NCI-H1092 treated with DMSO at 0.1 percent for 48 hours (cell line): Measurements from ENCODE around the gene TGM1.
A peak's percentile ranks its signal among the peaks of the same experiment; 100 is the strongest.

Source experiments
- DNase-seq: peaks from one replicate; lab custom pipeline; 2025; lab: John Stamatoyannopoulos, UW

Gene TGM1

DNA sequence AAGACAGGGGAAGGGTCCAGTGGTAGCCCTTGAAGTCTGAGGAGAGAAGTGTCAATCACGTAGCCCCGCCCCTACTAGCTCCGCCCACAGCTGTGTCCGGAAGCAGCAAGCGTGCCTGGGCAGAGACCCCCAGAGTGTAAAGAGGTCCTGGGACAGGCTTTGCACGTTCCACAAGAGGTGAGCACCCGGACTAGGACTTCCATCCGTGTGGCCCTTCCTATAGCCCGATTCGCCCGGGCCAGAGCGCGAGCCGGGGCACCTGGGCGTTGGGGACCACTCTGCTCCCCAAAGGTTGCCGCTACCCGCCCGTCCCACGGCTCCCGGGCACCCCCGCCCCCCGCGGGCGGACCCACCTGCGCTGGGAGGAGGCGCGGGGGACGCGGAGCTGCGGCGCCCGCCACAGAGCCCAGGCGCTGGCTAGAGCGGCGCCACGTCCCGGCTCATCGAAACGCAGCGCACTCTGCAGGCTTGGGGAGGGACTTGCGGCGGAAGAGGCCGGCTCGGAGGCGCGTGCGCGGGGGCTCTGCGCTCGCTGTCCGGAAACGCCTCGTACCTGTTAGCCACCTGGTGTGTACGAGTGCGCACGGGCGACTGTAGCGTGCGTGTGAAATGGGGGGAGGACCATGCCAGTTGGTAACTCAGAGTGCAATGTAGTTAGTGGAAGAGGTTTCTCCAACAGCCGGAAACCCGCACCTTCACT, 8.3 kb upstream of the TGM1 start, which contains the start of gene RABGGTA:
RABGGTA (minus strand) TSS at position 464 of the 700 bp plus-strand sequence. CDS start 482 bp downstream, outside the sequence.
- peak; percentile 91 for DNase-seq

DNA sequence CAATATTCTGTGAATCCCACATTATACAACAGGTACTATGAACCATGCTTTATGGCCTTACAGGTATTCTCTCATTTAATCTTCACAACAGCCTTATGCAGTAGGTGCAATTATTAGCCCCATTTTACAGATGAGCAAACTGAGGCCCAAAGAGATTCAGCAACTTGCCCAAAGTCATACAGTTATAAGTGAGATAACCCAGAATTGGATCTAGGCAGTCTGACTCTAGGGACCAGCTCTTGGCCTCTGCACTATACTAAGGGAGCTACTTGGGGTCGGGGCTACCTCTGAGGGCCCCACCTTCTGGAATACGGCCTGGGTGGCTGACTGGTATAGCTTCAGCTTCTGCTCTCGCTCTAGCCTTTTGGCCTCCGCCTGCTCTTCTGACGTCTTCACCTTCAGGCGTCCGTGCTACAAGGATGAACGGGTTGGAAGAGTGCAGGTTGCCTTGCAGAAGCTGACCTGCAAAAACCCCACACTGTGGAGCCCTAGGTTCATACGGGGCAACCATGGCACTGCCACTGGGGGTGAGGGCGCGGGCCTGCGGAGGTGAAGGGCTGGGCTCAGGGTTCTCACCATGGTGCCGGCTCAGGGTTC, 7.7 kb upstream of the TGM1 start:
- no peak for DNase-seq

DNA sequence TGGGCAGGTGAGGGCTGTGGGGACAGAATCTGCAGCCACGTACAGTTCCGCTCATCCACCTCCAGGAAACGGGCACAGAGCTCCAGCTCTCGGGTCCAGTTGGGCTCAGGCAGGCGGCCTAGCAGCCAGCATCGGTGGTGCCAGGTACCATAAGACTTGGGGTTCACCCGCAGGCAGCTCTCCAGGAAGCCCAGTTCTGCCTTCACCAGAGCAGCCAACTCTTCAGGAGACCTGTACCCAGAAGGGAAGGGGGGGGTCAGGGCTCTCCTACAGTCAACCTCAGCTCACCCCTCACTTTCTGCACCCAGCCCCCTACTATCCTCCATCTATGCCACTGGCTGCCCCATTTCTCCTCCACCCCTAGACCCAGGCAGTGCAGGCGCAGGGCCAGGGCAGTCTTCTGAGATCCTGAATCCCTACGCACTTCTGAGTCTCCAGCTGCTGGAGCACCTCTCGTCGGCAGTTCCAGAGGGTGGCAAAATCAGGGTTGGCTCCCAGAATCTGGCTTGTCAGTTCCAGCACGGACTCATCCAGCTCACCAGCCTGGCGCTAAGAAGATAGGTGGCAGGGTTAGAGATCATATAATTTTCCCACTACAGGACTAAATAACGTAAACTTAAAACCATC, 7.0 kb upstream of the TGM1 start:
- DNase-seq = no peak

GRCh38 chr14:24269368-24269767, 6.4 kb upstream of the TGM1 start:
- DNase-seq = no peak

- DNase-seq = no peak
Observed at GRCh38 chr14:24268225-24268624, 5.2 kb upstream of the TGM1 start.

GRCh38 chr14:24267516-24267915, 4.5 kb upstream of the TGM1 start:
- DNase-seq = no peak

DNA sequence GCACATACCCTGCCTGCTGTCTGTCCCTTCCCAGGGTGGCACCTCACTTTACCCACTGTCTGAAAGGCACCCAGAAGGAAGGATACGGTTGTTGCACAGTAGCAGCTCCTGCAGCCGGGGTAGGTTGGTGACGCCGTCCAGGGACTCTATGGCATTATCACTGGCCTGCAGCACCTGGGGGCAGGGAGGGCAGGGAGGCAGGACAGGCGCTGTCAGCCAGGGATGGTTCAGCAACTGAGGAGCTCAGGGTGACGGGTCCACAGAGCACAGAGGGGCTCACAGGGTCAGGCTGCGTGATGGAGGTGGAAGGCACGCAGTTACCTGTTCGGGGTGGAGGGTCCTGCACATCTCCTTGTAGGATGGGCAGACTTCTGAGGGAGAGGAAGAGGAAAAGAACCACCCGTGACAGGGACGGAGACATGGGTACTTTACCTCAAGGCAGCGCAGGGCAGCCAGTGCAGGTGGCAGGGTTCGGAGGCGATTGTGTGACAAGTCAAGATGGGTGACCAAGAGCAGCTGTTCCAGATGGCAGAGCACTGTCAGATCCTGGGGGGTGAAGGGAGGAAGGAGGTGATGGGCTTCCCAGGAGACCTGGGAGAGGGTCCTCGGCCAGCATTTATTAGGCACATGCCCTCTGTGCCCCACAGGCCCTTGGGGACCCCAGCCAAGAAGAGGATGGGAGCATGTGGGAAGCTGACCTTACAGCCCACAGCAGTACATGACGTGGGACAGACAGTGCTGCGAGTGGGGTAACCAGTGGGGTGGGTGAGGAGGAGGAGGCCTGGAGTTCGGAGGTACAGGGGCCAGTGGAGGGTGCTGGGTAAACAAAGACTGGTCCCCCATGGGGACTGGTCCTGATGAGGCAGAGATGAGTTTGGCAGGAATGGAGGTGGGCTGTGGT, 3.6 kb upstream of the TGM1 start:
- DNase-seq = no peak

DNA sequence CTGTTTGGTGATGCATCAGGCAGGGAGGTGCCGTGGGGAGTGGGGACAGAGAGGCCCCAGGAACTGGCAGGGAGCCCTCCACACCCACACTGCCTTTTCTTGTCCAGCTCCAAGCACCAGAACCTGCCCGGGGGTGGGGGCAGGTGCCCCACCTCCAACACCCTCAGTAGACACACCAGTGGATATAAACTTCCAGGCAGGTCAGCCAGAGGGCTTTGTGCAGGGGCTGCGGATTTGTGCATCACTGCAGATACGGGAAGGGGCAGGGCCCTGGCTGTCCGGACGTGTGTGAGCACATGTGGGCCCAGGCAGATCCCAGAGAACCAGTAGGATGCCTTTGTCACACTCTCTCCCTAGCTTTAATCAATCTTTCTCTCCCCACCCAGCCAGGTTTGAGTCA, 1.3 kb upstream of the TGM1 start:
- no peak for DNase-seq

DNA sequence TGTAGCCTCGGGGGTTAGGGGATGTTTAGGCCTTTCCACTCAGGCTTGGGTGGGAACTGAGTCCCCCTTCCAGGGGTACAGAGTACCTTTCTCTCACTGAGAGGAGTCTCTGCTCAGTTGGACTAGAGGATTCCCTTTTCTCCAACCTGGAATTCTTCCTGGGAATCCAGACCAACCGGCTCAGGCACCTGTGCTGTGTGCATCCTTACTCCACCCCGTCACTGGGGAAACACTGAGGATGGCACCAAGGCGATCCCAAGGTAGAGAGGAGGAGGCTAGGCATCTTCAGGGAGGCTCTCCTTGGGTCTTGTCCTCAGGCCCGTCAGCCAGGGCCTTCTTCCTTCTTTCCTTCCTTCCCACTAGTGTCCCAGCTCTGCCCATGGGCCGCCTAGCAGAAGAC, 871 bp upstream of the TGM1 start:
- no peak for DNase-seq

GRCh38 chr14:24261969-24262327, 1.0 kb downstream of the TGM1 start:
- no peak for DNase-seq

DNA sequence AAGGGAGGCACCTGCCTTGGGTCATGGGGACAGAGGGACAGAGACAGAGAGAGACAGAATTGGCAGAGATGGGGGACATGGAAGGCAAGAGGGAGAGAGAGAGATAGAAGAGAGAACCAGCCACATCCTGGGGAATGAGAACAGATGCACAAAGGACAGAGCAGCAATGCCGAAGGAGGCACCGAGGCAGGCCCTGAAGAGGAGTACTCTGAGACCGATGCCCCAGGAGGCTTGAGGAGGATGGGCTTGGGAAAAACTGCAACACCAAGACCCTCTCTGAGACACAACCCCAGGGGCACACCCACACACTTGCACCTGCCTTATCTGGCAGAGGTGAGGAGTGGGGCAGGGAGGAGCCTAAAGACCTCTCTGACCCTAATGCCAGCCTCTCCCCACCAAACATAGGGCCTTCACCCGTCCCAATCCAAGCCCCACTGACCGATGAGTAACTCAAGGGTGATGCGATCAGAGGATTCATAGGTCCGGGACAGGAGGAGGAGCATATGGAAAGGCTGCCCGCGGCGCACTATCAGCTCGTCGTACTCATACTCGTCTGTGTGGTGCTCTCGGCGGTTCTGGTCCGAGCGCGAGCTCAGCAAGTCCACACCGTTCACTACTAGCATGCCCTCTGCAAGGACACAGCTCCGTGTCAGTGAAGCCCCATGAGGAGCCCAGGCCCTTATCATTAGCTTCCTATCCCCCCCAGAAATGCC, 1.6 kb downstream of the TGM1 start:
- no peak for DNase-seq

DNA sequence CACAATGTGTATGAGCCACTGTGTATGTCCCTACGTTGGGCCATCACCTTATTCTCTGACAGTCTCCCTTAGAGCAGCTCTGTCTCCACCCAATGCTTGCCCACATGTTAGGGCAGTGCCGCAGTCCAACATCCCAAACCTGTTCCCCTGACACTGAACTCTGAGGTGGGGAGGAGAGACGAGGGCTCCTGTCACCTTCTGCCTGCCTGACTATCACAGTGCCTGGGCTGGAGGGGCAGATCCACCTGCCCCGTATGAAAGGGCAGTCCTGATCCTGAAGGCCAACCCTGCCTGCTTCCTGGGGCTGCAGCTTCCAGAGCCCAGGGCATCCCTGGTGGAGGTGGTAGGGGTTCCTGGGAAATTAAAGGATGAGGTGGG, 2.2 kb downstream of the TGM1 start:
- DNase-seq = no peak

DNA sequence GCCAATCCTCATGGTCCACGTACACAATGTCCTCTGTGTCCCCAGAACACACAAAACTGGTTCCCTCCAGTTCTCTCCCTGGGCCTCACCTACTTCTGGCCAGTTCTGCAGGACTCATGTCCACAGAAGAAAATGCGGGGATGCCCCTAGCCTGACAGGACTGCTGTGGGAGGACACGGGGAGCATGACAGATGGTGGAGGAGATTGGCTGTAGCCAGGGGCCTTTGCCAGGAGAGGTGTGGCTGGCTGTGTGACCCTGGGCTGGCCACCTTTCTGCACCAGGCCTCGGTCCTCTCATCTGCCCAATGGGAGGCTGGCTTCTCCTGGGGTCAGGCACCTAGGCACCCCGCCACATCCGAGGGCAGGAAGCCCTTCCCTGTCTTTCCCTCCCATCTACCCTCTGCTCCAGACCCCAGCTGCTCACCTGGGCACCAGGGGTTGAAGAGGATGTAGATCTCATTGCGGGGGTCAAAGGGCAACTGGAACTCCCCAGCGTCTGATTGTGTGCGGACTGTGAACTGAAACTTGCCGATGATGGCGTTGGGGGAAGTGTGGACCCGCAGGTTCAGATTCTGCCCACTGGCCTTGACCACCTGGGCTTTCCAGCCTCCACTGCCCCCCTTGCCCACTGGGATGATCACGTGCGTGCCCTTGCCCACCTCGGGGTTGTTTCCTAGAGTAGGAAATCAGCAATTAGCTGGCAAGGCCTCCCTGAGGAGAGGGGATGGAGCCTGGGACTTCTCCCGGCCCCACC, 2.8 kb downstream of the TGM1 start:
- DNase-seq = no peak

- DNase-seq = no peak
Observed at GRCh38 chr14:24259282-24260025, 3.5 kb downstream of the TGM1 start.

DNA sequence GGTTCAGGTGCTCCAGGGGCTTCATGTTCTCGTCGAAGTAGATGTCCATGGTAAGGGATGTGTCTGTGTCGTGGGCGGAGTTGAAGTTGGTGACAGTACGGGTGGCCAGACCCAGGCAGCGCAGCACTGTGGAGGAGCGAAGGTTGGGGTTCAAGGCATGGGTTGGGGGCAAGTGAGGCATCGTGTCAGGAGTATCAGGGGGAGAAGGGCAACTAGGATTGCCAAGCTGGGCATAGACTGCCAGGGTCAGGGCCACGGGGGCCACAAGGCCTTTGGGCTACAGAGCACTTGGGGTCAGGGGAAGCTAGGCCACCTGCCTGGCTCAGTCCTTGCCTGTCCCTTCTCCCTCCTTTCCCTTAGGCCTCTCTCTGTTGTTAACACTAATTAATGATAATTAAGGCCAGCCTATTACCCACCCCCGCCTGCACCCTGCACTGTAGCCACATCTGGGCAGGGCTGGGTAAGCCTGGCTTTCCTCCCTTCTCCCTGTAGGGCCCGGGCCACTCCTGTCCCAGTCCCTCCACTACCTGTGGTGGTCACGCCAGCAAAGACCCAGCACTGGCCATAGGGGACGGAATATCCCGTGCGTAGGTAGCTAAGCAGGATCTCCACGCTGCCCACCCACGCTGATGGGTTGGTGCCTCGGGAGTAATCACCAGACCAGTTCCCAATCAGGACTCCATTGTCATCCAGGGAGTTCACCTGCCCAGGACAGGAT, 4.3 kb downstream of the TGM1 start:
- no peak for DNase-seq

DNA sequence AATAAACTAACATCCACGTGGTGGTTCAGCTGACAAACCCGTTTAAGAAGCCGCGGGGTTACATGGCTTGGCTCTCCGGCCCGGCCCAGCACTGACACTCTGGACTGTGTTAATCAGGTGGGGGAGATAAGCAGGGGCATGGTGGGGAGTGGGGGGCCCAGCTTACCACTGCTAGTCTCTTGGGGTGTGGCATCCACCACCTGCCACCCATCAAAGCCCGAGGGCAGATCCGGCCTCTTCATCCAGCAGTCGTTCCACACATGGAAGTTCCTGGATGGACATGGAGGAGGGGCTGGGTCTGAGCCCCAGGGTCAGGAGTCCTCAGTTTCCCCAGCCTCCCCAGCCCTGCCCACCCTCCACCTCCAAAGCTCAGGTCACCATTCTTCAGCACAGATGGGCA, 4.9 kb downstream of the TGM1 start:
- DNase-seq = no peak

DNA sequence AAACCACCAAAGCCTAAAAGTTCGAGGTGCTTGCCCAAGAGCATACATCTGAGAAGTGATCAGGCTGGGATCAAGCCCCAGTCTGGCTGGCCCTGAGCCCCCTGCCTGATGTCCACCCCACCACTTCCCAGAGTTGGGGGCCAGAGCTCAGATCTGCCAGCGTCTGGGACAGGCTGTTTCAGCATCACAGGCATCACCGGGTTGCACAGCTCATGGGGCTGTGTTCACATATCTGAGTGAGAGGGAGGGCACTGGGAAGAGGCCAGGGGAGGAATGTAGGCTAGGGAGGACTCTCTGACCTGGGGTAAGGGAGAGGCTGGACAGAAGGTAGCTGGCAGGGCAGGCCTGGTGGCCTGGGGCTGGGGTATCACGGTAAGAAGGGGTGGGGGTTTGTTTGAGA, 6.0 kb downstream of the TGM1 start:
- no peak for DNase-seq

- DNase-seq = no peak
Observed at GRCh38 chr14:24255931-24256711, 6.9 kb downstream of the TGM1 start.

- no peak for DNase-seq
Observed at GRCh38 chr14:24255438-24255837, 7.5 kb downstream of the TGM1 start.
